GM12874 (cell line): Measurements from ENCODE around the gene TPRA1.

ENCODE experiments used
- TF ChIP-seq, protein P1 (sequence below): IDR thresholded peaks from 2 replicates; pipeline ENCODE4 v1.5.1; 2011; ENCODE audit warnings: low read depth, mild to moderate bottlenecking, control low read depth, low read length, moderate library complexity; ENCODE audit not compliant: insufficient read depth

The TPRA1 gene

DNA sequence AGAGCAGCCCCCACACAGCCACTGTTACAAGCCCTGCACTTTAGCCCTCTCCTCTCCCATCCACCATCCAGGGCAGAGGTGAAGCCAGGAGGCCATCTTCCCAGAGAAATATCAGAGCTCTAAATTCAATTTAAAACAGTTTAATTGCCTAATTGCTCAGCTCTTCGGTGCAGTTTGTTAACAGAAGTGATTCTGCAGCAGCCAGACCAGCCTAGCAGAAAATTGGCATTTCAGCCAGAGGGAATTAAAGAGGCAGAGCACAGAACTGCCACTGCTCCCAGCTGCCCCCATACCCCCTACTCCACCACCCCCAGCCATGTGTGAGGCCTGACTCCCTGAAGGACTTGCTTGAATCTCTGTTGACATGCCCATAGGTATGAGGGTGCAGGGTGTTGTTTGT, 38.5 kb downstream of the TPRA1 start:
- TF ChIP-seq, protein P1, sequence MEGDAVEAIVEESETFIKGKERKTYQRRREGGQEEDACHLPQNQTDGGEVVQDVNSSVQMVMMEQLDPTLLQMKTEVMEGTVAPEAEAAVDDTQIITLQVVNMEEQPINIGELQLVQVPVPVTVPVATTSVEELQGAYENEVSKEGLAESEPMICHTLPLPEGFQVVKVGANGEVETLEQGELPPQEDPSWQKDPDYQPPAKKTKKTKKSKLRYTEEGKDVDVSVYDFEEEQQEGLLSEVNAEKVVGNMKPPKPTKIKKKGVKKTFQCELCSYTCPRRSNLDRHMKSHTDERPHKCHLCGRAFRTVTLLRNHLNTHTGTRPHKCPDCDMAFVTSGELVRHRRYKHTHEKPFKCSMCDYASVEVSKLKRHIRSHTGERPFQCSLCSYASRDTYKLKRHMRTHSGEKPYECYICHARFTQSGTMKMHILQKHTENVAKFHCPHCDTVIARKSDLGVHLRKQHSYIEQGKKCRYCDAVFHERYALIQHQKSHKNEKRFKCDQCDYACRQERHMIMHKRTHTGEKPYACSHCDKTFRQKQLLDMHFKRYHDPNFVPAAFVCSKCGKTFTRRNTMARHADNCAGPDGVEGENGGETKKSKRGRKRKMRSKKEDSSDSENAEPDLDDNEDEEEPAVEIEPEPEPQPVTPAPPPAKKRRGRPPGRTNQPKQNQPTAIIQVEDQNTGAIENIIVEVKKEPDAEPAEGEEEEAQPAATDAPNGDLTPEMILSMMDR = no peak

DNA sequence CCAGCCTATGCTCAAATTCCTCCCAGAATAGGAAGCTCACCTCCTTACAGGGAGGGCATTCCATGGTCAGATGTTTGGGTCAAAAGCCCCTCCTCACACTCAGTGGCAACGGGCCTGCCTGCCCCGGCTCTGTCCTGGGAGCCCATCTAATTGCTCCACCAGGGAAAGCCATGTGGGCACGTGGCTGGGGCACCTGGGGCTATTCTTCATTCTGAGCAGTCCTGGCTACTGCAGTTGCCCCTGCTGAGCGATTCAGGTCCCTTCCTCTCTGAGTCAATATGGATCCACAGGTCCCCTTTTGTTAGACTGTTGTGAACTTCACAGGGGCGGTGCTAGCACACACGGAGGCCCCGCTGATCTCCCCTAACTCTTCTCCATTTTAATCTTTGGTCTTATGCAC, 39.4 kb downstream of the TPRA1 start:
- TF ChIP-seq, protein P1 = no peak

DNA sequence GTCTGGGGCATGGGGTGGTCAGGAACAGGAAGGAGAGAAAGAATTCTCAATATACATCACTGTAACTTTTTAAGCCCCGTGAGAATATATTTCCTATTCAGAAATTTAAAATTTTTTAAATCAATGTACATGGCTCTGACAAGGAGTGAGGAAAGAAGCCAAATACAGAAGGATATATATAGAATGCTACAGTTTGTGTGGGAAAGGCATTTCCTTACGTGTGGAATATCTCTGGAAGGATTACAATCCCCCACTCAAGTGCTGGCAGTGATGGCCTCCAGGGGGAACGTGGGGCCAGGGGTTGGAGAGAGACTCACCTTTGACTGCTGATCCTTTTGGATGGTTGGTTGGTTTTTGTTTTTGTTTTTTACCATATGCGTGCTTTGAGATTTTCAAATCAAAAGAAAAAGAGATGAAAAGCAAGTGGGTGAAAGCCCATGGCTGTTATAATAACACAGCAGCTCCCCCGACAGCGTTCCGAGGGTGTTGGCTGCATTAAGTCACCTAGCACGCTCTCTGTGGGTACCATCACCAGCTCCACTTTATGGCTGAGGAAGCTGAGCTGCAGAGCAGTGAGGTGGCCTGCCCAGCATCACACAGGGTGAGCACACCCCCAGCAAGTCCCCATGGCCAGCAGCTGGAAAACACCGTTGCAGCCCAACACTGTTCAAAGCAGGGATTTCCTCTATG, 39.9 kb downstream of the TPRA1 start:
- TF ChIP-seq, protein P1 = no peak

DNA sequence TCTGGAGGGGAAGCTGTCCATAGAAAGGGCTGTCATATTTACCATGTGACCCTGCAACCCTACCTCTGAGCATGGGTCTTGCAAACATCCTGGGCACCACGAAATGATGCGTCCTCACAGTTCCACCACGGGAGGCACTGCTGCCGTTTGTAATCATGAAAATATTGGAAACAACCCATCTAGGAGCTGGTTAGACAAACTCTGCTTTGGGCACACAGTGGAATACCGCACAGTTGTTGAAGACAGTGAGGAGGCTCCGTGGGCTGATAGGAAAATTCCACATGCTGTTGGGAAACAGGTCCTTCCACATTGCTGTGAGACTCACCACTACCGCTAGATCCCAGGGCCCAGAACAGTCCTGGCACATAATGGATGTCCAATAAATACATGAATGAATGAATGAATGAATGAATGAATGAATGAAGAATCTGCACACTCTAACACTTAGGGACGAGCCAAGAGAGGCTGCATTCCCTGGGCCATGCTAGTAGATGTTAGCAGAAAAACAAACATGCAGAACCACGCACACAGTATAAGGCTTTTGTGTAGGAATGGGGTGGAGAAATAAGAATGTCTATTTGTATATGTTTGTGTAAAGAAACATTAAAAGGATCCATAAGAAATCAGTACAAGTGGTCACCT, 40.6 kb downstream of the TPRA1 start:
- TF ChIP-seq, protein P1 = no peak

DNA sequence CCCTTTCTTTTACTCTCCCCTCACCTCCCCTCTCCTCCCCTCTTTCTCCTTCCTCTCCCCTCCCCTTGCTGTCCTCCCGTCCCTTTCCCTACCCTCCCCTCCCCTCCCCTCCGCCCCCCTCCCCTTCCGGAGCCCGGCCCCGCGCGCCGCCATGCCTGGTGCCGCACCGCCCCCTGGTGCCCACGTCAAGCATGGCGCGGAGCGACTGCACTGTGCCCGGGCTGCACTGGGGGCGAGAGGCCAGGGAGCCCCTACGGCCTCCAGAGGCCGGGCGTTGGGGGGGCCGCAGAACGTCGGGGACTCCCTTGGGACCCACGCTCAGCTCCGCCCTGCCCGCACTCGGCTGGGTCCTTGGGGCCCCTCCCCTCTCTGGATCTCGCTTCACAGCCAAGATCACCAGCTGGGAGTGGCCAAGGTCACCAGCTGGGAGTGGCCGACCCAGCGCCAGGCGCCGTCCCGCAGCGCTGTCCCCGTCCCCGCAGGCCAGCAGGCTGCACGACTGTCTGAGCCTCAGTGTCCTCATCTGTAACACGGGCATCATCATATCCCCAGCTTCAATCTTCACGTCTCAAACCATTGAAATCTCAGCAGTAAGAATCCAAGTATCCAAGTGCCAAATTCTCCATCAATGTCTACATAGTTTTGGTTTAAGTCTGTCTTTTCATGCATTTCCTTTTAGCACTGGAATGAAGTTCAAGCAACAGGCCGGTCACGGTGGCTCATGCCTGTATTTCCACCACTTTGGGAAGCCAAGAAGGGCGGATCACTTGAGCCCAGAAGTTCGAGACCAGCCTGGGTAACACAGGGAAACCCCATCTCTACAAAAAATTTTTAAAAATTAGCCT, 42.5 kb downstream of the TPRA1 start:
- TF ChIP-seq, protein P1 = peak; percentile 78

DNA sequence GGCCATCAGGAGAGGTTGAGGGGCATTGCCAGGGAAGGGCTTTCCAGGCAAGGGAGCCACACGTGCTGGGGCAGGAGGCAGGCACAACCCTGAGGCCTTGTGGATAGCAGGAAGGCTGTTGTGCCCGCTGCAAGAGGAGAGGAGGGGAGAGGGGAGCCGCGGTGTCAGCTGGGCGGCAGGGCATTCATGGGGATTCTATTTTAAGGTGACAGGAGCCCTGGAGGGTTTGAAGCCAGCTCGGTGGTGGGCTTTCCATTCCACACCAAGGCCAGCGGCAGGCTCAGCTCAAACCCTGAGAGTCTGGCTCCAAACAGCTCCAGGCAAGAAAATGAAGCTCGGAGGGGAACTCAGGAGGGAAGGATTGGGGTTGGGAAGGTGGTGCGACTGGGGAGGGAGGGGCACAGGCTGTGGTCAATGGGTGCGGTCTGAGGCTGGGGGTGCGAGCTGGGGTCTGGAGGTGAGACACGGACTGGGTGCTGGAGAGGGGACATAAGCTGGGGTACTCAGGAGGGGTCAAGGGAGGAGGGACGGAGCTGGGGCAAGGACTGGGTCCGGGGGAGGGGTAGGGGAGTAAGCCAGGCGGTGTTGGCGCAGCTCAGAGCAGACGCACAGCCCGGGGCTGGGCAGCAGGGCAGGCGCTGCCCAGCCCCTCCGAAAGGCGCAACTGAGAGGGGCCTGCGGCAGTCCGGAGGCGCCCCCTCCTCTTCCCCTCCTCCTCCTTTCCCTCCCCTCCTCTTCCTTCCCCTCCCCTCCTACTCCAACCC, 43.4 kb downstream of the TPRA1 start:
- TF ChIP-seq, protein P1 = no peak
